Endodermal cell (in vitro differentiated cells): ENCODE measurements around the gene ALDH1A3. TPM values are rescaled to one million over a fixed set of nuclear protein-coding genes. Genes with fewer than 3 reads are reported as not detected.
A peak's percentile ranks its signal among the peaks of the same experiment; 100 is the strongest.

Source experiments
- DNase-seq: peaks from one replicate; pipeline ENCODE4 v3.0.0-alpha.2; 2017
- H3K27ac ChIP-seq: 2 replicates; pipeline ENCODE4 v1.5.1; 2013; ENCODE audit warnings: mild to moderate bottlenecking, low read depth, low read length, moderate library complexity
- H3K27me3 ChIP-seq: 2 replicates; pipeline ENCODE4 v1.6.1; 2013; ENCODE audit warnings: mild to moderate bottlenecking, low read length, moderate library complexity; ENCODE audit not compliant: insufficient read depth, control insufficient read depth, poor library complexity, severe bottlenecking
- H3K36me3 ChIP-seq: 2 replicates; pipeline ENCODE4 v1.7.0; 2013; ENCODE audit warnings: mild to moderate bottlenecking, low read length, moderate library complexity; ENCODE audit not compliant: control insufficient read depth, insufficient read depth
- H3K4me1 ChIP-seq: one replicate; pipeline ENCODE4 v1.7.0; 2013; ENCODE audit warnings: low read length; ENCODE audit not compliant: control insufficient read depth, insufficient read depth
- H3K4me3 ChIP-seq: 2 replicates; pipeline ENCODE4 v1.5.1; 2013; ENCODE audit warnings: mild to moderate bottlenecking, low read length, moderate library complexity
- H3K9ac ChIP-seq: 2 replicates; pipeline ENCODE4 v1.6.1; 2013; ENCODE audit warnings: mild to moderate bottlenecking, low read length, moderate library complexity; ENCODE audit not compliant: poor library complexity, severe bottlenecking; ENCODE audit errors: extremely low read depth
- H3K9me3 ChIP-seq: 2 replicates; pipeline ENCODE4 v1.6.1; 2013; ENCODE audit warnings: mild to moderate bottlenecking, low read length, moderate library complexity; ENCODE audit not compliant: control insufficient read depth
- H3K27ac Mint-ChIP-seq: 2 replicates; pipeline ENCODE4 v1.8.0; 2020; ENCODE audit warnings: mixed read lengths
- H3K27me3 Mint-ChIP-seq: 2 replicates; pipeline ENCODE4 v1.8.0; 2021; ENCODE audit warnings: mild to moderate bottlenecking, mixed read lengths; ENCODE audit not compliant: insufficient read depth
- H3K36me3 Mint-ChIP-seq: 2 replicates; pipeline ENCODE4 v1.8.0; 2020; ENCODE audit warnings: low read depth, mixed read lengths
- H3K4me1 Mint-ChIP-seq: 2 replicates; pipeline ENCODE4 v1.8.0; 2020; ENCODE audit warnings: mixed read lengths
- H3K4me3 Mint-ChIP-seq: 2 replicates; pipeline ENCODE4 v1.8.0; 2020; ENCODE audit warnings: mild to moderate bottlenecking, moderate library complexity, mixed read lengths
- H3K9me3 Mint-ChIP-seq: 2 replicates; pipeline ENCODE4 v1.8.0; 2020; ENCODE audit warnings: mild to moderate bottlenecking, mixed read lengths
- CTCF ChIP-seq: fragments of 200-600 bp; sonication (generic); conservative IDR thresholded peaks from 2 replicates; pipeline ENCODE4 v1.5.0; 2021; ENCODE audit warnings: antibody characterized with exemption, mild to moderate bottlenecking
- WGBS, 2 experiments: methylation state at CpG; one replicate each; pipeline versions ENCODE4 v1.1.5 to v1.1.7; 2013; ENCODE audit warnings: missing lambda C conversion rate in 2 of 2, mixed read lengths in 1 of 2; ENCODE audit not compliant: insufficient coverage in 1 of 2, insufficient read length in 1 of 2; 5-methylcytosine and 5-hydroxymethylcytosine counted together
- total RNA-seq, 2 donors: library from RNA; stranded (reverse); fragmentation: NEBNext Ultra II Directional in 1 of 2; extraction: Animal tissue kit (Norgen Biotek cat#: 25700) in 1 of 2; gene quantifications; 2 replicates in 1 of 2; 3 replicates in 1 of 2; pipeline ENCODE4 v1.2.1, GENCODE V29; 2021

ALDH1A3 gene
- total RNA-seq, 2 donors from 2014 or later, result 6.9 to 7.3 TPM

- H3K27ac Mint-ChIP-seq, result no peak overlapping the region
- Histone ChIP-seq H3K4me1 (no peaks in the 10 kb centered on the region), H3K9me3 (peaks cover 2% of the 10 kb centered on the region), H3K9ac (no peak overlapping the region), H3K36me3 (peaks cover 5% of the 10 kb centered on the region), H3K27me3 (peaks cover 60% of the 10 kb centered on the region), H3K27ac (no peak overlapping the region), H3K4me3 (peak overlapping the region; percentile 81)
- peak overlapping the region; percentile 58 for H3K4me3 Mint-ChIP-seq
- WGBS, 2 experiments, result 7 to 11% methylated on average over 21 to 41 of the region's 42 CpGs
- peaks cover 57% of the 10 kb centered on the region for H3K27me3 Mint-ChIP-seq
- H3K9me3 Mint-ChIP-seq, result peaks cover 5% of the 10 kb centered on the region
- peak; percentile 92 for TF ChIP-seq CTCF
- peak; percentile 96 for DNase-seq
- peaks cover 5% of the 10 kb centered on the region for H3K4me1 Mint-ChIP-seq
- H3K36me3 Mint-ChIP-seq, result peaks cover 16% of the 10 kb centered on the region
These were observed 38.5 kb downstream of the ALDH1A3 start for GRCh38 chr15:100918034-100918689.

- no peak within 1 kb of the TSS for H3K27ac Mint-ChIP-seq
- no peaks in the 10 kb centered on the region for H3K36me3 ChIP-seq
- DNase-seq, result peak; percentile 72
These were observed 39.3 kb downstream of the ALDH1A3 start, which contains the start of gene LRRK1 for GRCh38 chr15:100918690-100919480. TSS of gene LRRK1 (plus strand) at chr15:100919357. CDS start at chr15:100924633, 5,276 bp downstream.

More at GRCh38 chr15:100918690-100919480, 39.3 kb downstream of the ALDH1A3 start, which contains the start of gene LRRK1:
- H3K36me3 Mint-ChIP-seq, result peaks cover 12% of the 10 kb centered on the region
- no peak within 1 kb of the TSS for H3K27ac ChIP-seq
- peak within 1 kb of the TSS; percentile 81 for H3K4me3 ChIP-seq
- H3K9me3 Mint-ChIP-seq, result no peaks in the 10 kb centered on the region
- H3K9ac ChIP-seq, result no peak within 1 kb of the TSS
- H3K9me3 ChIP-seq, result no peaks in the 10 kb centered on the region
- H3K4me1 Mint-ChIP-seq, result peaks cover 5% of the 10 kb centered on the region
- peaks cover 57% of the 10 kb centered on the region for H3K27me3 Mint-ChIP-seq
- WGBS, 2 experiments, result 2 to 3% methylated on average over 41 to 87 of the region's 87 CpGs
- no peaks in the 10 kb centered on the region for H3K4me1 ChIP-seq
- peaks cover 65% of the 10 kb centered on the region for H3K27me3 ChIP-seq
- no peak for TF ChIP-seq CTCF
- peak within 1 kb of the TSS; percentile 58 for H3K4me3 Mint-ChIP-seq
